ENCODE results near the gene MKNK2.
"Not testable (repeated sequence)": the region's sequence is repeated elsewhere in the genome, so short reads cannot be mapped to it uniquely, and the experiment has no call there.

MKNK2 gene

GRCh38 chr19:1992759-1993260, 58.2 kb downstream of the MKNK2 start:
- no peak for DNase-seq (ENCODE audit: low spot score)

GRCh38 chr19:1991018-1991913, 59.8 kb downstream of the MKNK2 start:
- DNase-seq (ENCODE audit: low spot score) = no peak

DNA sequence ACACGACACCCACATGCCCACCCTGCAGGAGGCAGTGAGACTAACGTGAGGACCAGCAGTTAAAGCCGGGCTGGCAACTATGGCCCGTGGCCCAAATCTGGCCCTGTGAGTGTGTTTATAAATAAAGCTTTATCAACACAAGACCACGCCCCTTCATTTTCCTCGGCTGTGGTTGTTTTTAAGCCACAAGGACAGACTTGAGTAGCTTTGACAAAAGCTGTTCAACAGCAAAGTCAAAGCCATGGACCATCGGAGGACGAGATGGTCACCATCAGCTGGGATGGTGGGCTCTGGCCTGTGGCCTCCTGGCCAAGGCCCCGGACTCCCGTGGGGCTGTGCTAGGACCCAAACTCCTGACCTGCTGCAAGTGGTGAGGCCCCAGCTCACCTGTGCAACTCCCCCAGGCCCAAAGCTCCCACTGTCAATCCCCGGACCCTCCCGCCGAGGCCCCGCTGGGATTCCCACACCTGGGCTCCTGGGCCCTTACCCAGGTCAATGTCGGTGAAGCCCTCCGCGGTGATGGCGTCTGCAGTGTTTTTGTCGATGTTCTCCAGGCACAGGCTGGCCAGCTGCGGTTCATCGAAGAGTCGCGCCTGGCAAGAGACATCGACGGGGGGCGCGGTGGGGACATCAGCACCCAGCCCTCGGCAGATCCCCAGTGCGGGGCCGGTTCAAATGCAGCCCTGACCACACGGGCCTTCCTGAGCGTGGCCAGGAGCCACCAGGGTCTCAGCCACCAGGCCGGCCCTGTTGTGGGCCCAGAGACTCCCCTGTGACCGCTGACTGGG, 60.6 kb downstream of the MKNK2 start:
- no peak for DNase-seq (ENCODE audit: low spot score)

DNA sequence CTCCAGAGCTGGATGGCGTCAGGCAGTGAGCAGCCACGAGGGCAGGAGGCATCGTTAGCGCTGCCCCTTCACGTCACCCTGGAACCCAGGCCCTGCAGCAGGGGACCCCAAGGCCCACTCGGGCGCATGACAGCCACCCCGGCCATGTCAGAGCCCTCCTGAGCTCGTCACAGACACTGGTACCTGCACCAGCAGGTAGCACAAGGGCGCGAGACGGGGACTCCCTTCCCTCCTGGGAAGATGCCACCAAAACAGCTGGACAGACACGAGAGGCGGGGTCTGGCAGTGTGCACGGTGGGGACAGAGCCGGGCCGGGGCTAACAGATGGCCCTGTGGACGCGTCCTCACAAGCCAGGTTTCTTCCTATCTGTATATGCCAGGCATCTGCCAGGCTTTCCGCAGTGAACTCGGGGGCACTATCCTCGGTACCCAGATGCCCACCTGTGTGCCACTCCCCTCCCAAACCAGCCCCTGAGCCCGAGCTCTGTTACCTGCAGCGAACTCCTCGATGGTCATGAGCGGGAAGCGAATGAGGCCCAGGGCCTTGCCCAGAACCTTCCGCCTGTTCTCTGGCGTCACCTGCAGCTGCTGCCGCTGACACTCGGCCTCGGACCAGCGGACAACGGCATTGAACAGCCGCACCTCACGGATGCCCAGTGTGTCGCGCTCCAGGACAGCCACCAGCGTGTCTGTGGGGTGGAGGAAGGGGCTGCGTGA, 61.4 kb downstream of the MKNK2 start:
- no peak for DNase-seq (ENCODE audit: low spot score)

DNA sequence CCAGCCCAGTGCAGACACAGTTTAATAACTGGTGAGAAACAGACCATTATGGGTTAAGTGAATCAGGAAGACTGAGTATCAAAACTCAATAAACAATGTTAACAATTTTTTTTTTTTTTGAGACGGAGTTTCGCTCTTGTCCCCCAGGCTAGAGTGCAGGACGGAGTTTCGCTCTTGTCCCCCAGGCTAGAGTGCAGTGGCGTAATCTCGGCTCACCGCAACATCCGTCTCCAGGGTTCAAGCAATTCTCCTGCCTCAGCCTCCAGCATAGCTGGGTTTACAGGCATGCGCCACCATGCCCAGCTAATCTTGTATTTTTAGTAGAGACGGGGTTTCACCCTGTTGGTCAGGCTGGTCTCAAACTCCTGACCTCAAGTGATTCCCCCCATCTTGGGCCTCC, 62.6 kb downstream of the MKNK2 start:
- not testable (repeated sequence) for DNase-seq (ENCODE audit: low spot score)

Measured in ecto neural progenitor cell (in vitro differentiated cells).